Fibroblast of the aortic adventitia (primary cell): ENCODE measurements around the gene CNNM2. TPM values are rescaled to one million over a fixed set of nuclear protein-coding genes. Genes with fewer than 3 reads are reported as not detected.
A peak's percentile ranks its signal among the peaks of the same experiment; 100 is the strongest.

Source experiments
- DNase-seq: peaks from one replicate; pipeline ENCODE4 v3.0.0-alpha.2; 2010; ENCODE audit warnings: low read depth
- H3K4me3 ChIP-seq: 2 replicates; pipeline ENCODE4 v1.5.1; 2011; ENCODE audit warnings: low read depth, mild to moderate bottlenecking, control low read depth, low read length, moderate library complexity
- total RNA-seq: library from RNA; depleted of rRNA; stranded (reverse); fragments of >200 nt; gene quantifications from 2 replicates; pipeline ENCODE4 v1.2.3, GENCODE V29; 2012; ENCODE audit warnings: low replicate concordance
- TF ChIP-seq, protein P1 (sequence below): IDR thresholded peaks from 2 replicates; pipeline ENCODE4 v1.5.1; 2011; ENCODE audit warnings: mild to moderate bottlenecking, low read length, control low read depth, inconsistent platforms; ENCODE audit not compliant: insufficient read depth

The CNNM2 gene
- total RNA-seq, 1 donor, result 6.1 TPM

DNA sequence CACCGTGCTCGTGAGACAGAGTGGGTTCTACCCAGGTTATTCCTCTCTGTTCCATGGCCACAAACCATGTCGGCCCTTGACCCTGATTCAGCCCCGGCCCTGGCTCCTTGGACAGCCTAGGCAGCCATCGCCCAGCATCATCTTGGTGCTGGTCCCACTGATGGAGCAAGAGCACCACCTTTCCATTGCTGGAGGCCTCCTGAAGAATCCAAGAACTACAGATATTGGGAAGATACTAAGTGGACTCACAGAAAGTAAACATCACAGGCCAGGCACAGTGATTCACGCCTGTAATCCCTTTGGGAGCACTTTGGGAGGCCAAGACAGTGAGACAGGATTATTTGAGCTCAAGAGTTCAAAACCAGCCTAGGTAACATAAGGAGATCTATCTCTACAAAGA lies 149.9 kb downstream of the CNNM2 start:
- TF ChIP-seq, protein P1, sequence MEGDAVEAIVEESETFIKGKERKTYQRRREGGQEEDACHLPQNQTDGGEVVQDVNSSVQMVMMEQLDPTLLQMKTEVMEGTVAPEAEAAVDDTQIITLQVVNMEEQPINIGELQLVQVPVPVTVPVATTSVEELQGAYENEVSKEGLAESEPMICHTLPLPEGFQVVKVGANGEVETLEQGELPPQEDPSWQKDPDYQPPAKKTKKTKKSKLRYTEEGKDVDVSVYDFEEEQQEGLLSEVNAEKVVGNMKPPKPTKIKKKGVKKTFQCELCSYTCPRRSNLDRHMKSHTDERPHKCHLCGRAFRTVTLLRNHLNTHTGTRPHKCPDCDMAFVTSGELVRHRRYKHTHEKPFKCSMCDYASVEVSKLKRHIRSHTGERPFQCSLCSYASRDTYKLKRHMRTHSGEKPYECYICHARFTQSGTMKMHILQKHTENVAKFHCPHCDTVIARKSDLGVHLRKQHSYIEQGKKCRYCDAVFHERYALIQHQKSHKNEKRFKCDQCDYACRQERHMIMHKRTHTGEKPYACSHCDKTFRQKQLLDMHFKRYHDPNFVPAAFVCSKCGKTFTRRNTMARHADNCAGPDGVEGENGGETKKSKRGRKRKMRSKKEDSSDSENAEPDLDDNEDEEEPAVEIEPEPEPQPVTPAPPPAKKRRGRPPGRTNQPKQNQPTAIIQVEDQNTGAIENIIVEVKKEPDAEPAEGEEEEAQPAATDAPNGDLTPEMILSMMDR, result no peak
- no peak for DNase-seq

DNA sequence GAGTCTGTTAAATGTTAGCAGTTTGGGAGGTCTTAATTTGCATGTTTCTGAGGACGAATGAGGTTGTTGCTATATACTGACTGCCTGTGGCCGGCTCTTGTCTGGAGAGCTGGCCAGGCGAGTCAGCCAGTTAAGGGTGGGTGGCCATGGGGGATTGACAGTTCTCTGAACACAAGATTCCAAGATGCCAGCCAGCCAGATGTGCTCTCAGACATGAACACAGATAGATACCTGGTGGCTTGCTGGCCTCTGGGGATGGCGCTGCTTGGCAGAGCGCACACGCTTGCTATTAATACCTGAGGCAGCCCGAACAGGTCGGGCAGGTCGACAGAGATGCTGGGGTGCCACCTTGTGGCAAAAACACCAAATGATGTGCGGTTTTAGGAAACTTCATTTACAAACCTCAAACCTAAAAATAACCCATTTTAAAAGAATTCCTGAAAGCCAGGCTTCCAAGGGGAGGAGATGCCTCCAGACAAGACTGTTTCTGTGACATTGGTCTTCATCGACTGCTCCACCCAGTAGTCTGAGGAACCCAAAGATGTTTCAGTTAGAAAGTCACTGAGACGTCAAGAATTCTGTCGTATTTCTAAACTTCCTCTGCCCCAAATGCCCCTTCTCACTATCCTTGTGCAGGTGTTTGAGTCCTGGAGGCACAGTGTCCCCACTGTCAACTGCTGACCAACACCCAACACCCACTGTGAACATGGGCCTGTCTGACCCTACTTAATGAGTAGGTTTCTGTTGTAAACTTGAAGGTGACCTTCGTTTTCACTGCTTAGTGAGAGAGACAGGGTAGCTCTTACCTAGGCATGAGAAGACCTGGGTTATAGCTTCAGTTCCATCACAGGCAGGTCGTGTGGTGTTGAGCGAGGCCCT lies 151.6 kb downstream of the CNNM2 start:
- peak; percentile 68 for DNase-seq
- TF ChIP-seq, protein P1, result peak; percentile 68

More for the DNA sequence above, 149.9 kb downstream of the CNNM2 start:
- H3K4me3 ChIP-seq, result no peak overlapping the region

DNA sequence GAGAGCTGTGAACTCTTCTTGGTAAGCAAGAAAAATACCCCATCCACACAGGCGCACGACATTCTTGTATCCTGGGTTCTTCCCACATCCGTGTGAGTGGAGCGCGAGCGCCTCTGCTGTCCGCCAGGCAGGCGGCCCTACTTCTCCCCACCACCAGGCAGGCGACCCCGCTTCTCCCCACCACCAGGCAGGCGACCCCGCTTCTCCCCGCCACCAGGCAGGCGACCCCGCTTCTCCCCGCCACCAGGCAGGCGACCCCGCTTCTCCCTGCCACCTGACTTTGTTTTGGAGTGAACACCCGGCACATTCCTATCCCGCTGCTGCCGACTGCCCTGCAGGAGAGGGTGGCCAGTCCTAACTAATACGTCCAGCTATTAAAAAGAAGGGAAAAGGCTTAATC lies 154.2 kb downstream of the CNNM2 start:
- no peak overlapping the region for H3K4me3 ChIP-seq
- TF ChIP-seq, protein P1, result no peak
- no peak for DNase-seq

More for the DNA sequence above, 151.6 kb downstream of the CNNM2 start:
- no peak overlapping the region for H3K4me3 ChIP-seq

DNA sequence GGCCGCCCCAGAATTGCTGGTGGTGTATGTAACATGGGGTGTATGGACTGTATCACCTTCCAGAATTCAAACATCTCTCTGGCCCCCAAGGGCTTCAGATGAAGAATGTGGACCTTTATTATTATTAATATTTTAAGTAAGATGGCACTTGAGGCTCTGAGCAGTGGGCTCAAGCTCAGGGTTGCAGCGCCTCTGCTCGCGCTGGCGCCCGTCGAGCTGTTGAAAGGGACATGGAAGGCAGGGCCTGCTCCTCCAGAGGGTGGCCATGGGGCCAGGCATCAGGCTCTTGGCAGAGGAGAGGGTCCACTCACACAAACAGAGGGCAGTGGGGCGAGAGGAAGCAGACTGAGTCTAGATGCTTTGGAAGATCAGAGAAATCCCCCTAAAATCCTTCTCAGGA lies 154.8 kb downstream of the CNNM2 start:
- TF ChIP-seq, protein P1, result no peak
- H3K4me3 ChIP-seq, result no peak overlapping the region
- DNase-seq, result no peak

DNA sequence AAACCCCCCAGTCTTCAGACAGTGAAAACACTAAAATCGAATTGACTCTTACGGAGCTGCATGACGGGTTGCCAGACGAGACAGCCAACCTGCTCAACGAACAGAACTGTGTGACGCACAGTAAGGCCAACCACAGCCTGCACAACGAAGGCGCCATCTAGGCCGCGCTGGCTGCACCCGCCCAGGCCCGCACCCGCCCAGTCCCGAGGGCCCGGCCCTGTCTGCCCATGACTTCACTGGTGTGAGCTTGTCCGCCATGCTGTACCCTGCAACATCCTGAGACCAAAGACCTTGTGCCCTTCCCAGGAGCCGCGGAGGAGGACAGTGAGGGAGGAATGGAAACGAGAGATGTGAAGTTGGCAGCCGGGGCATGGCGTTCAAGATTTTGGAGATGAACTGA lies 158.9 kb downstream of the CNNM2 start:
- no peak for DNase-seq
- no peak overlapping the region for H3K4me3 ChIP-seq
- TF ChIP-seq, protein P1, result no peak

DNA sequence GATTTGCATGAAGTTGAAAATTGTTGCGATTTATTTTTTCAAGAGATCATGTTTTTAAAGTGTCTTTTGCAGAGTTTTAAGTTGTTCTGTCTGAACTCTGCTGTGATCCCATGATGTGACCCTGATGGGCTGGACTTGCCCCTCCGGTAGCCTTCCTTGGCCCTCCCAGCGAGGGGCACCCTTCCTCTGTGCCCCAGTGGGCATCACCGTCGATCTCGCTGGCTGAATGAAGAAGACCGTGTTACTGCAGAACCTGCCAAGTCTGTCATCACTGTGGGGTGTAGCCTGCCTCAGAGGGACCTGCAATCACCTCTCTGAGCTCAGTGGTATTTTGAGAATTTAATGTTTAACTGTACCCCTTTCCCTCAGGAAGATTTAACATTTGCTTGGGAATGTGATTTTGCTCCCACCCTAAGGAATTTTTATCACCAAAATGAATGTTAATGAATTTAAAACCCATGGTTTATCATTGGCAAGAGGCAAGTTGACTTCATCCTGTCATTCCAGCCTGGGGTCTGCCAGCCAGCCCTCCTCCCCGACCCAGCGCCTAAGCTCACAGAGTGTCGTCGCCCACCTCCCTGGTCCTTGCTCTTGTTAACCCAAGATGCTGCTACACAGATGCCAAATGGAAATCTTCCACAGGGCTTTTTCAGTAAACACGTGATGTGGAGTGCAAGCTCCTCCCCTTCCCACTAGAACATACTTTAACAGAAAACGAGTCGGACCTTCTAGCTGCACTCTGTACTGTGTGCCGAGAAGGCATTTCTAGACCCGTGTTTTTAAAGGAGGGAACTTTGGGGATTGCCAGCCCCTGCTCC lies 159.6 kb downstream of the CNNM2 start:
- no peak overlapping the region for H3K4me3 ChIP-seq
- TF ChIP-seq, protein P1, result no peak
- DNase-seq, result no peak
